Astrocyte (in vitro differentiated cells and primary cell): ENCODE measurements around the gene SFMBT2. TPM values are rescaled to one million over a fixed set of nuclear protein-coding genes. Genes with fewer than 3 reads are reported as not detected.

Experiments used
- DNase-seq: peaks from one replicate; pipeline ENCODE4 v3.0.0-alpha.2; 2010; ENCODE audit warnings: low read depth
- FAIRE-seq: peaks from 2 replicates; lab custom pipeline; 2011; peaks lifted over from hg19 to GRCh38; lab: Jason Lieb, UNC
- H2AFZ ChIP-seq: 2 replicates; pipeline ENCODE4 v1.6.0; 2012; ENCODE audit warnings: low read depth, low read length, inconsistent platforms
- H3K27ac ChIP-seq: 2 replicates; pipeline ENCODE4 v1.5.1; 2011; ENCODE audit warnings: low read depth, low read length, inconsistent platforms
- H3K27me3 ChIP-seq: 2 replicates; pipeline ENCODE4 v1.6.0; 2011; ENCODE audit warnings: low read length, inconsistent platforms; ENCODE audit not compliant: insufficient read depth
- H3K36me3 ChIP-seq: 2 replicates; pipeline ENCODE4 v1.5.1; 2011; ENCODE audit warnings: low read length, inconsistent platforms; ENCODE audit not compliant: insufficient read depth
- H3K4me1 ChIP-seq: 2 replicates; pipeline ENCODE4 v1.5.1; 2011; ENCODE audit warnings: low read length, inconsistent platforms; ENCODE audit not compliant: insufficient read depth
- H3K4me2 ChIP-seq: 2 replicates; pipeline ENCODE4 v1.6.0; 2012; ENCODE audit warnings: low read length, inconsistent platforms
- H3K4me3 ChIP-seq: 2 replicates; pipeline ENCODE4 v1.5.1; 2011; ENCODE audit warnings: low read depth, mild to moderate bottlenecking, low read length, inconsistent platforms; ENCODE audit not compliant: insufficient read depth
- H3K79me2 ChIP-seq: 2 replicates; pipeline ENCODE4 v1.6.0; 2012; ENCODE audit warnings: mild to moderate bottlenecking, low read length, inconsistent platforms; ENCODE audit not compliant: insufficient read depth
- H3K9ac ChIP-seq: 2 replicates; pipeline ENCODE4 v1.6.0; 2012; ENCODE audit warnings: mild to moderate bottlenecking, low read length, inconsistent platforms
- H3K9me3 ChIP-seq: 2 replicates; pipeline ENCODE4 v1.5.1; 2012; ENCODE audit warnings: low read depth, mild to moderate bottlenecking, low read length, inconsistent platforms; ENCODE audit not compliant: insufficient read depth
- H4K20me1 ChIP-seq: 2 replicates; pipeline ENCODE4 v1.6.0; 2012; ENCODE audit warnings: low read length, inconsistent platforms; ENCODE audit not compliant: insufficient read depth
- H3K27ac Mint-ChIP-seq: one replicate; pipeline ENCODE4 v1.8.0; 2021; ENCODE audit warnings: mild to moderate bottlenecking, mixed read lengths; ENCODE audit not compliant: unreplicated experiment
- H3K27me3 Mint-ChIP-seq: one replicate; pipeline ENCODE4 v1.8.0; 2021; ENCODE audit warnings: low read depth, mixed read lengths; ENCODE audit not compliant: unreplicated experiment
- H3K36me3 Mint-ChIP-seq: one replicate; pipeline ENCODE4 v1.8.0; 2021; ENCODE audit warnings: low read depth, mixed read lengths; ENCODE audit not compliant: unreplicated experiment
- H3K4me1 Mint-ChIP-seq: one replicate; pipeline ENCODE4 v1.8.0; 2021; ENCODE audit warnings: low read depth, mixed read lengths; ENCODE audit not compliant: unreplicated experiment
- H3K4me3 Mint-ChIP-seq: one replicate; pipeline ENCODE4 v1.8.0; 2021; ENCODE audit warnings: mild to moderate bottlenecking, moderate library complexity, mixed read lengths; ENCODE audit not compliant: unreplicated experiment
- H3K9me3 Mint-ChIP-seq: one replicate; pipeline ENCODE4 v1.8.0; 2021; ENCODE audit warnings: mild to moderate bottlenecking, mixed read lengths; ENCODE audit not compliant: unreplicated experiment
- CTCF ChIP-seq: IDR thresholded peaks from 2 replicates; pipeline ENCODE4 v1.5.1; 2011; ENCODE audit warnings: low read depth, mild to moderate bottlenecking, inconsistent platforms, low read length, moderate library complexity; ENCODE audit not compliant: insufficient read depth
- EZH2 ChIP-seq: IDR thresholded peaks from 2 replicates; pipeline ENCODE4 v1.6.1; 2012; ENCODE audit warnings: mild to moderate bottlenecking, low read length, inconsistent platforms; ENCODE audit not compliant: insufficient read depth
- total RNA-seq: library from RNA; stranded (reverse); gene quantifications from 2 replicates; pipeline ENCODE4 v1.2.1, GENCODE V29; 2021

The SFMBT2 gene
- total RNA-seq, 1 donor from 2014 or later = 3.9 TPM

GRCh38 chr10:7194571-7194970 is 216.3 kb downstream of the SFMBT2 start:
- Histone ChIP-seq H2AFZ (no peak overlapping the region), H3K4me1 (no peaks in the 10 kb centered on the region), H3K9me3 (no peaks in the 10 kb centered on the region), H3K4me2 (no peak overlapping the region), H3K27me3 (no peaks in the 10 kb centered on the region), H3K79me2 (no peaks in the 10 kb centered on the region), H3K4me3 (no peak overlapping the region), H4K20me1 (no peaks in the 10 kb centered on the region), H3K27ac (no peak overlapping the region), H3K36me3 (no peaks in the 10 kb centered on the region), H3K9ac (no peak overlapping the region)
- peaks cover 22% of the 10 kb centered on the region for H3K36me3 Mint-ChIP-seq
- peaks cover 2% of the 10 kb centered on the region for H3K4me1 Mint-ChIP-seq
- FAIRE-seq = no peak
- H3K4me3 Mint-ChIP-seq = no peak overlapping the region
- H3K27ac Mint-ChIP-seq = no peak overlapping the region
- no peaks in the 10 kb centered on the region for H3K27me3 Mint-ChIP-seq
- peaks cover 5% of the 10 kb centered on the region for H3K9me3 Mint-ChIP-seq
- TF ChIP-seq EZH2 = no peak
- DNase-seq = no peak

- Histone ChIP-seq H4K20me1 (no peaks in the 10 kb centered on the region), H3K27me3 (no peaks in the 10 kb centered on the region), H2AFZ (no peak overlapping the region), H3K36me3 (no peaks in the 10 kb centered on the region), H3K4me2 (no peak overlapping the region), H3K79me2 (no peaks in the 10 kb centered on the region), H3K9me3 (no peaks in the 10 kb centered on the region), H3K27ac (no peak overlapping the region), H3K4me1 (no peaks in the 10 kb centered on the region), H3K4me3 (no peak overlapping the region), H3K9ac (no peak overlapping the region)
- Mint-ChIP-seq H3K27me3 (no peaks in the 10 kb centered on the region), H3K4me3 (peak overlapping the region; percentile 4), H3K9me3 (peaks cover 5% of the 10 kb centered on the region), H3K36me3 (peaks cover 22% of the 10 kb centered on the region), H3K27ac (no peak overlapping the region), H3K4me1 (peaks cover 3% of the 10 kb centered on the region)
- FAIRE-seq (no peak), DNase-seq (no peak)
- no peak for TF ChIP-seq CTCF
- no peak for TF ChIP-seq EZH2
Observed at GRCh38 chr10:7193369-7193768, 217.5 kb downstream of the SFMBT2 start.

GRCh38 chr10:7192831-7193361 is 217.9 kb downstream of the SFMBT2 start:
- H3K27ac Mint-ChIP-seq = no peak overlapping the region
- no peak overlapping the region for H3K9ac ChIP-seq
- no peak for DNase-seq
- H3K4me3 ChIP-seq = no peak overlapping the region
- no peaks in the 10 kb centered on the region for H3K9me3 ChIP-seq
- no peak overlapping the region for H3K4me2 ChIP-seq
- no peaks in the 10 kb centered on the region for H3K27me3 Mint-ChIP-seq
- no peaks in the 10 kb centered on the region for H3K27me3 ChIP-seq
- no peak overlapping the region for H3K4me3 Mint-ChIP-seq
- peaks cover 3% of the 10 kb centered on the region for H3K4me1 Mint-ChIP-seq
- FAIRE-seq = no peak
- H4K20me1 ChIP-seq = no peaks in the 10 kb centered on the region
- no peaks in the 10 kb centered on the region for H3K36me3 ChIP-seq
- no peak overlapping the region for H3K27ac ChIP-seq
- peaks cover 5% of the 10 kb centered on the region for H3K9me3 Mint-ChIP-seq
- no peak for TF ChIP-seq CTCF
- TF ChIP-seq EZH2 = no peak
- H2AFZ ChIP-seq = no peak overlapping the region
- H3K36me3 Mint-ChIP-seq = peaks cover 18% of the 10 kb centered on the region
- no peaks in the 10 kb centered on the region for H3K4me1 ChIP-seq
- H3K79me2 ChIP-seq = no peaks in the 10 kb centered on the region
